ENCODE measurements around the gene RPA3.

The RPA3 gene

GRCh38 chr7:7617550-7617949, 100.9 kb downstream of the RPA3 start:
- TF ChIP-seq FOXM1 (IDR thresholded peaks at IDR 0.05; ENCODE audit: borderline replicate concordance, low read depth): no peak
- TF ChIP-seq EGR1 (IDR thresholded peaks at IDR 0.05): no peak
- TF ChIP-seq TEAD4 (IDR thresholded peaks at IDR 0.05): no peak
- no peak for TF ChIP-seq EP300 (IDR thresholded peaks at IDR 0.05; ENCODE audit: borderline replicate concordance)
- TF ChIP-seq ZBTB7A (IDR thresholded peaks at IDR 0.05; ENCODE audit: low read depth): no peak
- TF ChIP-seq REST (IDR thresholded peaks at IDR 0.05; ENCODE audit: low read depth): no peak
- TF ChIP-seq MAX (IDR thresholded peaks at IDR 0.05): no peak
- no peak for TF ChIP-seq NFIC (IDR thresholded peaks at IDR 0.05)
- no peak for TF ChIP-seq CEBPB (IDR thresholded peaks at IDR 0.05)
- TF ChIP-seq TAF1 (IDR thresholded peaks at IDR 0.05; ENCODE audit: low read depth): no peak
- TF ChIP-seq RAD21 (IDR thresholded peaks at IDR 0.05; ENCODE audit: low read depth): no peak
- no peak for TF ChIP-seq TCF12 (IDR thresholded peaks at IDR 0.05; ENCODE audit: low read depth)
- no peak for TF ChIP-seq USF1 (IDR thresholded peaks at IDR 0.05)

GRCh38 chr7:7614018-7614741, 104.2 kb downstream of the RPA3 start:
- TF ChIP-seq REST (IDR thresholded peaks at IDR 0.05; ENCODE audit: low read depth): no peak
- TF ChIP-seq TAF1 (IDR thresholded peaks at IDR 0.05; ENCODE audit: low read depth): no peak
- TF ChIP-seq YY1 (IDR thresholded peaks at IDR 0.05; ENCODE audit: low read depth): no peak

GRCh38 chr7:7613210-7613609, 105.2 kb downstream of the RPA3 start:
- TF ChIP-seq NFIC (IDR thresholded peaks at IDR 0.05): no peak
- TF ChIP-seq USF1 (IDR thresholded peaks at IDR 0.05): no peak
- TF ChIP-seq FOXM1 (IDR thresholded peaks at IDR 0.05; ENCODE audit: borderline replicate concordance, low read depth): no peak
- no peak for TF ChIP-seq EGR1 (IDR thresholded peaks at IDR 0.05)
- no peak for TF ChIP-seq TAF1 (IDR thresholded peaks at IDR 0.05; ENCODE audit: low read depth)

- no peak for TF ChIP-seq NFIC (IDR thresholded peaks at IDR 0.05)
- TF ChIP-seq REST (IDR thresholded peaks at IDR 0.05; ENCODE audit: low read depth): no peak
- no peak for TF ChIP-seq USF1 (IDR thresholded peaks at IDR 0.05)
- TF ChIP-seq FOXM1 (IDR thresholded peaks at IDR 0.05; ENCODE audit: borderline replicate concordance, low read depth): no peak
- no peak for TF ChIP-seq CEBPB (IDR thresholded peaks at IDR 0.05)
- no peak for TF ChIP-seq RAD21 (IDR thresholded peaks at IDR 0.05; ENCODE audit: low read depth)
- no peak for TF ChIP-seq TCF12 (IDR thresholded peaks at IDR 0.05; ENCODE audit: low read depth)
- TF ChIP-seq TEAD4 (IDR thresholded peaks at IDR 0.05): no peak
Observed at GRCh38 chr7:7612519-7612918, 105.9 kb downstream of the RPA3 start.

GRCh38 chr7:7609330-7609729, 109.1 kb downstream of the RPA3 start:
- TF ChIP-seq USF1 (IDR thresholded peaks at IDR 0.05) (no peak), EP300 (IDR thresholded peaks at IDR 0.05; ENCODE audit: borderline replicate concordance) (no peak), ZBTB7A (IDR thresholded peaks at IDR 0.05; ENCODE audit: low read depth) (no peak), FOXM1 (IDR thresholded peaks at IDR 0.05; ENCODE audit: borderline replicate concordance, low read depth) (no peak), RAD21 (IDR thresholded peaks at IDR 0.05; ENCODE audit: low read depth) (no peak), TCF12 (IDR thresholded peaks at IDR 0.05; ENCODE audit: low read depth) (no peak), MAX (IDR thresholded peaks at IDR 0.05) (no peak), CEBPB (IDR thresholded peaks at IDR 0.05) (no peak), TEAD4 (IDR thresholded peaks at IDR 0.05) (no peak), NFIC (IDR thresholded peaks at IDR 0.05) (no peak), TAF1 (IDR thresholded peaks at IDR 0.05; ENCODE audit: low read depth) (no peak), EGR1 (IDR thresholded peaks at IDR 0.05) (no peak), CREB1 (IDR thresholded peaks at IDR 0.05; ENCODE audit: low read depth) (no peak), YY1 (IDR thresholded peaks at IDR 0.05; ENCODE audit: low read depth) (no peak), REST (IDR thresholded peaks at IDR 0.05; ENCODE audit: low read depth) (no peak)

All from Ishikawa (cell line).